Heart left ventricle (tissue), 13 donors: ENCODE data around the gene MED15.

Experiments used
- CTCF ChIP-seq, 12 donors: fragments of 200-600 bp; sonication (generic) in 4 of 12; IDR thresholded peaks; one replicate each; pipeline versions ENCODE4 v1.5.0 to v1.8.0; 2018 to 2022; ENCODE audit warnings: antibody characterized with exemption in 12 of 12, mild to moderate bottlenecking in 5 of 12
- POLR2A ChIP-seq, 2 donors: fragments of 450-650 bp; IDR thresholded peaks; one replicate each; pipeline ENCODE4 v1.6.1; 2017; ENCODE audit warnings: antibody characterized with exemption in 2 of 2, mild to moderate bottlenecking in 2 of 2, moderate library complexity in 2 of 2
- donor health status: ischemic (EF 13 %, LVEDD 7.1; RV severe dilation, severe dysfunction).
- donor health status: DM: no; HTN: yes; CAD: no.
- donor health status: DM: no; HTN: no; CAD: no.
- donor health status: ischemic (EF 25% LVEDD 6.9; RV normal size, moderate dysfunction).
- donor health status: ischemic (EF 25% LVEDD 5.7; RV mildly dilated, moderate dysfunction).
- donor health status: ischemic (EF 35%, LVEDD 5.7; RV mildly dilated, moderate dysfunction).
- donor health status: nonischemic (EF 11% LVEDD 7.7; RV severe dilation, severe dysfunction).
- donor health status: DM: yes; HTN: yes; CAD: no.
- donor health status: PGD.
- donor health status: ischemic (EF 29% LVEDD 5.4; RV normal size, mild dysfunction).
- donor health status: nonischemic (EF 23%, LVEDD 6.1; RV moderate dilation, normal function).

- peak in 1 of 12 donors; percentile 3 for TF ChIP-seq CTCF (IDR thresholded peaks at IDR 0.05)
- peak in 1 of 2 donors; percentile 23 for TF ChIP-seq POLR2A (IDR thresholded peaks at IDR 0.05)
Observed at GRCh38 chr22:20494978-20495860, 12.2 kb upstream of the MED15 start, which contains the start of gene KLHL22.
